Osteoblast (primary cell): Measurements from ENCODE around the gene TPP1. TPM values are rescaled to one million over a fixed set of nuclear protein-coding genes. Genes with fewer than 3 reads are reported as not detected.

Experiments
- DNase-seq: peaks from one replicate; pipeline ENCODE4 v3.0.0; 2011; ENCODE audit warnings: low spot score, mixed read lengths; ENCODE audit not compliant: insufficient read length; ENCODE audit errors: missing footprints
- H2AFZ ChIP-seq: 2 replicates; pipeline ENCODE4 v1.6.0; 2011; ENCODE audit warnings: mild to moderate bottlenecking, low read length
- H3K27ac ChIP-seq: 2 replicates; pipeline ENCODE4 v1.5.1; 2011; ENCODE audit warnings: mild to moderate bottlenecking, low read depth, low read length, moderate library complexity
- H3K27me3 ChIP-seq: 2 replicates; pipeline ENCODE4 v1.6.0; 2012; ENCODE audit warnings: mild to moderate bottlenecking, control low read depth, inconsistent platforms, low read length, moderate library complexity; ENCODE audit not compliant: insufficient read depth
- H3K36me3 ChIP-seq: 2 replicates; pipeline ENCODE4 v1.5.1; 2011; ENCODE audit warnings: mild to moderate bottlenecking, low read length, control low read depth, moderate library complexity; ENCODE audit not compliant: insufficient read depth
- H3K4me1 ChIP-seq: 2 replicates; pipeline ENCODE4 v1.5.1; 2011; ENCODE audit warnings: mild to moderate bottlenecking, low read length, control low read depth, moderate library complexity; ENCODE audit not compliant: insufficient read depth
- H3K4me2 ChIP-seq: 2 replicates; pipeline ENCODE4 v1.6.0; 2011; ENCODE audit warnings: mild to moderate bottlenecking, low read length; ENCODE audit not compliant: insufficient read depth
- H3K4me3 ChIP-seq: fragments of 200-600 bp; sonication (generic); 3 replicates; pipeline ENCODE4 v1.5.1; 2012; ENCODE audit warnings: mild to moderate bottlenecking, low read length, inconsistent platforms; ENCODE audit not compliant: insufficient read depth
- H3K79me2 ChIP-seq: 2 replicates; pipeline ENCODE4 v1.6.0; 2012; ENCODE audit warnings: mild to moderate bottlenecking, low read length, control low read depth, inconsistent platforms; ENCODE audit not compliant: insufficient read depth
- H3K9me3 ChIP-seq: 2 replicates; pipeline ENCODE4 v1.5.1; 2011; ENCODE audit warnings: low read depth, low read length, control low read depth
- H4K20me1 ChIP-seq: 2 replicates; pipeline ENCODE4 v1.6.0; 2012; ENCODE audit warnings: mild to moderate bottlenecking, low read length, control low read depth; ENCODE audit not compliant: insufficient read depth
- total RNA-seq: library from RNA; depleted of rRNA; stranded (reverse); fragments of >200 nt; gene quantifications from 2 replicates; pipeline ENCODE4 v1.2.3, GENCODE V29; 2012
- TF ChIP-seq, protein P1 (sequence below): IDR thresholded peaks from 2 replicates; pipeline ENCODE4 v1.5.1; 2011; ENCODE audit warnings: mild to moderate bottlenecking, low read depth, low read length, moderate library complexity; ENCODE audit errors: extremely low read depth

The TPP1 gene
- total RNA-seq, 1 donor: 127 TPM

DNA sequence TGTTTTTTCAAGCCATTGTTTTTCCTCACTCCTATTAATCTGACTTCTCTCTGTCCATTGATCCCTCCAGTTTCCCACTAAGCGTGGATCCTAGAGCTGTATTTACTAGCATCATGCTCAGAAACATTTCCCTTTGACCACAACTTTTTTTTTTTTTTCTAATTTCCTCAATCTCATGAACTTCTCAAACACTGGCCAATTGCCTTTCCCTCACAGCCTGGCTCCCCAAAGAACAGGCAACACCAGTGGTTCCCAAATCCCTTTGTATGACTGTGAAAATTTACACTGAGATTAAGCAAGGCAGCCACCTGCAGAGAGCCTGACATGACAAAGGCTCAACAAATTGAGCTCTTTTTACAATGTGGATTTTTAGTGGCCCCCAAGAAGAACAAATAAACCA is 1.4 kb upstream of the TPP1 start:
- Histone ChIP-seq H4K20me1 (no peaks in the 10 kb centered on the region), H3K36me3 (peaks cover 8% of the 10 kb centered on the region), H3K9me3 (no peaks in the 10 kb centered on the region), H3K27me3 (no peaks in the 10 kb centered on the region), H3K4me3 (no peak overlapping the region), H3K4me2 (no peak overlapping the region), H2AFZ (no peak overlapping the region), H3K4me1 (peaks cover 26% of the 10 kb centered on the region), H3K79me2 (peaks cover 21% of the 10 kb centered on the region), H3K27ac (no peak overlapping the region)
- TF ChIP-seq, protein P1, sequence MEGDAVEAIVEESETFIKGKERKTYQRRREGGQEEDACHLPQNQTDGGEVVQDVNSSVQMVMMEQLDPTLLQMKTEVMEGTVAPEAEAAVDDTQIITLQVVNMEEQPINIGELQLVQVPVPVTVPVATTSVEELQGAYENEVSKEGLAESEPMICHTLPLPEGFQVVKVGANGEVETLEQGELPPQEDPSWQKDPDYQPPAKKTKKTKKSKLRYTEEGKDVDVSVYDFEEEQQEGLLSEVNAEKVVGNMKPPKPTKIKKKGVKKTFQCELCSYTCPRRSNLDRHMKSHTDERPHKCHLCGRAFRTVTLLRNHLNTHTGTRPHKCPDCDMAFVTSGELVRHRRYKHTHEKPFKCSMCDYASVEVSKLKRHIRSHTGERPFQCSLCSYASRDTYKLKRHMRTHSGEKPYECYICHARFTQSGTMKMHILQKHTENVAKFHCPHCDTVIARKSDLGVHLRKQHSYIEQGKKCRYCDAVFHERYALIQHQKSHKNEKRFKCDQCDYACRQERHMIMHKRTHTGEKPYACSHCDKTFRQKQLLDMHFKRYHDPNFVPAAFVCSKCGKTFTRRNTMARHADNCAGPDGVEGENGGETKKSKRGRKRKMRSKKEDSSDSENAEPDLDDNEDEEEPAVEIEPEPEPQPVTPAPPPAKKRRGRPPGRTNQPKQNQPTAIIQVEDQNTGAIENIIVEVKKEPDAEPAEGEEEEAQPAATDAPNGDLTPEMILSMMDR: no peak
- DNase-seq: peak; percentile 63

DNA sequence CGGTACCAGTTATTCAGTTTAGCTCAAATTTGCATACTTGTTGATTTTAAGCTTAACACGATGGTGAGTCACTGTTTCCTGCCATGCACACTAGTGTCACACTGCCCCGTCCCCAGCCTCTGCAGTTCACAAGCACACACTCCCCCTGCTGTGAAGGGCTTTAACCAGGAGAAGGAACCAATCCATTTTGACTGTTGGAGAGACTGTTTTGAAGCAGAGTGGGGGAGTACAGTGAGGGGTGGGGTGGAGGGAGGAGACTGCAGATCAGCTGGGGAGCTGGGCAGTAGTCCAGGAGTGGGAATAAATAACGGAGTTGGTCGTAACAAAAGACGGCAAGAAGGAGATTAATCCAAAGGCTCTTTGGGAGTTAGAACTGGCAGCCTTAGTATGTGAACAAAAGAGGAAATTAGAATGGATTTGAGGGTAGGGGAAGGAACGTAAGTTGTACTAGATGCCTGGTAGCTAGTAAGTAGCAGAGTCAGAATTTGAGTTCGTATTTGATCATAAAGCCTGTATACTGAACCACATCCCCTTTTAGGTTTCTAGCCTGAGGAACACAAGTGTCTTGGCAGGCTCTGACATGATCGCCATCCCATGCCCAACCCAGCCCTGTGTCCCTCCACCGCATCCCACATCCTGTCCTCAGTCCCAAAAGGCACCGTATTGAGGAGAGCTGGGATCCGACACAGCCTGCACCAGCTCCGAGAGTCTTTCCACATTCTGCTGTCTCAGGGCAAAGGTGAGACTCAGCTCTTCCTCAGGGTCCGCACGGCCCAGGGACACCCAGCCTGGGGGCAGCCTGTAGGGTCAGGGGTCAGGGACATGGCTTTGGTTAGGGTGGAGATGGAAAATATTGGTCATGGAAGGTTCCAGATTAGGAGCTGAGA is 862 bp downstream of the TPP1 start:
- peaks cover 26% of the 10 kb centered on the region for H3K4me1 ChIP-seq
- H2AFZ ChIP-seq: peak overlapping the region; percentile 94
- H3K9me3 ChIP-seq: no peaks in the 10 kb centered on the region
- TF ChIP-seq, protein P1: no peak
- peak overlapping the region; percentile 79 for H3K4me3 ChIP-seq
- H3K27me3 ChIP-seq: no peaks in the 10 kb centered on the region
- H3K27ac ChIP-seq: peak overlapping the region; percentile 76
- peaks cover 26% of the 10 kb centered on the region for H3K36me3 ChIP-seq
- H3K4me2 ChIP-seq: peak overlapping the region; percentile 95
- H4K20me1 ChIP-seq: no peaks in the 10 kb centered on the region
- peak; percentile 96 for DNase-seq
- peaks cover 23% of the 10 kb centered on the region for H3K79me2 ChIP-seq

DNA sequence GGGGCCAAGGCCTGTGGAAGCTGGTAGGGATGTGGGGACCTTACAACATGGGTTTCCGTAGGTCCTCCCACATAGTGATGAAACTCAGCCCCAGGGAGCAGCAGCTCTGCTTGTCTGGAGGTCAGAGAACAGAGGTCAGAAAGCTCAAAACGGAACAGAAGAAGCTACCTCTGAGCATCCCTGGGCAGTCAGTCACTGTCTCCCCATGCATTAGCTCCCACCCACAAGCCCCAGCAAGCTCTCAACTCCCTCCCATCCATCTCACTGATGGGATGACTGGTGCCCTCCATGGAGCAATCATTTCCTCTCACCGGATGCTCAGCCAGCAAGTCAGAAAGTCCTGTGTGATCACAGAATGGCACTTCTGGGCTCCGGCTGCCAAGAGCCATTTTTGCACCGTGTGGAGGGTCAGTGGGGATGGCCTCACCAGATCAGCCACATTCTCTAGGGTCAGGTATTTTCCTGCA is 1.9 kb downstream of the TPP1 start:
- peak overlapping the region; percentile 79 for H3K4me3 ChIP-seq
- peak; percentile 59 for DNase-seq
- peaks cover 23% of the 10 kb centered on the region for H3K79me2 ChIP-seq
- TF ChIP-seq, protein P1: no peak
- no peaks in the 10 kb centered on the region for H4K20me1 ChIP-seq
- H3K4me1 ChIP-seq: peaks cover 34% of the 10 kb centered on the region
- peak overlapping the region; percentile 95 for H3K4me2 ChIP-seq
- no peaks in the 10 kb centered on the region for H3K9me3 ChIP-seq
- no peaks in the 10 kb centered on the region for H3K27me3 ChIP-seq
- H3K27ac ChIP-seq: peak overlapping the region; percentile 27
- peaks cover 26% of the 10 kb centered on the region for H3K36me3 ChIP-seq
- H2AFZ ChIP-seq: no peak overlapping the region

DNA sequence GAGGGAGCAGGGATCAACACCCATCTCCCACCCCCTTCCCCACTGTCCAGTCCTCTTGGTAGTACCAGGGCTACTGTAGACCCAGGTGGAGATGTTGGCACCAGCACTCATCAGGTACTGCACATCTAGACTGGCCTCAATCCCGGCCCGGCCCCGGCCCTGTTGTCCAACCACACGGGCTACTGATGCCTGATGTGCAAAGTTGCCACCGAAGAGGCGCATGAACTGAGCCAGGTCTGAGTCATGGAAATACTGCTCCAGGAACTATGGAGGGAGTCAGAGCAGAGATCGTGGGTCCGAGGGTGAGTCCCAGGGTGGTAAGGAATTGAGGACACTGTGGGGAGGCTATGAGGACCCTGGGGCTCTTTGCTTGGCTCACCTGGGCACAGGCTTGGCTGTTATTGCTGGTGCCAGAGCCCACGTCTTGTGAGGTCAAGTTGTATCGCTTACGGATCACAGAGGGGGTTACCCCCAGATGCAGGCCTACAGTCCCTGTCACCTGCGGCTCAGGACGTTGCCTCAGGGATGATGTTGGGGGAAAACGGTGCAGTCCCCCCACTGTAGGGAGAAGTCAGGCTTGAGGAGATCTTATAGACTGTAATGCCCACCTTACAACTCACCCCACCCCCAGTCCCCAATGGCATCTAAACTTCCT is 2.5 kb downstream of the TPP1 start:
- no peaks in the 10 kb centered on the region for H3K9me3 ChIP-seq

More for the DNA sequence above, 2.5 kb downstream of the TPP1 start:
- H3K36me3 ChIP-seq: peaks cover 26% of the 10 kb centered on the region
- H2AFZ ChIP-seq: no peak overlapping the region
- H4K20me1 ChIP-seq: no peaks in the 10 kb centered on the region
- TF ChIP-seq, protein P1: no peak
- DNase-seq: no peak
- no peaks in the 10 kb centered on the region for H3K27me3 ChIP-seq
- H3K4me3 ChIP-seq: no peak overlapping the region
- H3K4me2 ChIP-seq: no peak overlapping the region
- peaks cover 24% of the 10 kb centered on the region for H3K79me2 ChIP-seq
- peaks cover 35% of the 10 kb centered on the region for H3K4me1 ChIP-seq
- peak overlapping the region; percentile 19 for H3K27ac ChIP-seq
